Measurements from ENCODE around the gene PHACTR4.
"Not testable (repeated sequence)": the region's sequence is repeated elsewhere in the genome, so short reads cannot be mapped to it uniquely, and the experiment has no call there.

PHACTR4 gene

DNA sequence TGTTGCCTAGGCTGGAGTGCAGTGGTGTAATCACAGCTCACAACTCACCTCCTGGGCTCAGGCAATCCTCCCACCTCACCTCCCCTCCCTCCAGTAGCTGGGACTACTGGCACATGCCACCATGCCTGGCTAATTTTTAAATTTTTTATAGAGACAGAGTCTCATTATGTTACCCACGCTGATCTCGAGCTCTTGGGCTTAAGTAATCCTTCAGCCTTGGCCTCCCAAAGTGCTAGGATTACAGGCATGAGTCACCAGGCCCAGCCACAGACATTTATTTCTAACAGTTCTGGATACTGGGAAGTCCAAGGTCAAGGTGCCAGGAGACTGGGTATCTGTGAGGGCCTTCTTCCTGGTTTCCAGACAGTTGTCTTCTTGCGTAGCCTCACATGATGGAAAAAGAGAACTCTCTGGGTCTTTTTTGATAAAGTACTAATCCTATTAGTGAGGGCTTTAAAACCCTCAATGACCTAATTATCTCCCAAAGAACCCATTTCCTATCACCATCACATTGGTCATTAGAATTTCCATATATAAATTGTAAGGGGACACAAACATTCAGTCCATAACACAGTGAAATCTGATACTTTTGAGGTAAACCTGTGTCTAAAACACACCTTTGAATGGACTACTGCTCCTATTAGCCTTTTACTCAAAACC is 67.9 kb downstream of the PHACTR4 start:
- no peak for DNase-seq (ENCODE audit: low spot score)

DNA sequence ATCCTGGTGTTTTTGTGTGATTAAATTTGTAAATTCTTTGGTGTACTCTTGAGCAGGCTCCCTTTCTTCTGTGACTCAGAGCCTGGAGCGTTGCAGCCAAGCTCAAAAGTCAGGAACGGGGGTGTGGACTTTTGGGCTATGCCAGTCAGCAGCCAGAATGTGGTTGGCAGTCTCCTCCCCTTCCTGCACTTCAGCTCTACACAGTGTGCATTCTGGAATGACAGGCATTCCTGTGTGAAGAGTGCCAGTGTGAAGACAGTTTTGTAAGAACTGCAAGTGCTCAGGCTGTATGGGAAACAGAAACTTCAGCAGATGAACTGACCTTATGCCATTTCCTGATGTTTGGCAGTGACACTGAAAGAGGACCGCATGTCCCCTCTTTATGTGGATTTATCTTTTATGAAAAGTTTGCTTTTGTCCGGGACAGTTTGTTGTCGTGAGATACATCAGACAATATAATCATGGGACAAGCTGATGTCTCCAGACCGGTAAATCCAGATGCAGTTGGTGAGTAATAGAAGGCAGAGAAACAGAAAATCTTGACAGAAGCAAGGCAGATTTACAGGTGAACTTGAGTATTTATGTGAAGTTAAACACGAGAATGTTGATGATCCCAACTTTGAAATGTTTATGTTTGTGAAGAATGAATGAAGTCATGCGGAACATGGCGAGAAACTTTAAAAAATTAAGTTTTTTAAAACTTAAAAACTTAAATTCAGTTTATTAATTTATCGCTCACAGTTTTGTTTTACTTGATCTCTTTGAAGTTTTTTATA is 68.6 kb downstream of the PHACTR4 start:
- DNase-seq (ENCODE audit: low spot score) = peak; percentile 69

DNA sequence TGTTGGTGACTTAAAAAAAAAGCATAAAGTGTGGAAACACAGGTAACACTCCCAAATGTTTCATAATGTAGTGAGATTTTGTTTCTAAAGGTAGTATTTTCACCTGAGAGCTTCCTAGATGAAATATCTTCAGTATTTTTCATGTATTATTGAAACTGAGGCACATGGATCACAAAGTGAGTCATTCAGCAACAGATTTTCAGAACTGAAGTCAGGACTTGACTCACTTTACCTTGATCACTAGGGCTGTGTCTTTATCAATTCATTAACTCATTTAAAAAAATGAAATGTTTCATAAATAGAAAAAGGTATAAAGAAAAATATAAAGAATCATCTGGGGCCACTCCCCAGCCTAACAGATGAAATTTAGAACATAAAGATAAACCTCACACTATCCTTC is 69.8 kb downstream of the PHACTR4 start:
- no peak for DNase-seq (ENCODE audit: low spot score)

DNA sequence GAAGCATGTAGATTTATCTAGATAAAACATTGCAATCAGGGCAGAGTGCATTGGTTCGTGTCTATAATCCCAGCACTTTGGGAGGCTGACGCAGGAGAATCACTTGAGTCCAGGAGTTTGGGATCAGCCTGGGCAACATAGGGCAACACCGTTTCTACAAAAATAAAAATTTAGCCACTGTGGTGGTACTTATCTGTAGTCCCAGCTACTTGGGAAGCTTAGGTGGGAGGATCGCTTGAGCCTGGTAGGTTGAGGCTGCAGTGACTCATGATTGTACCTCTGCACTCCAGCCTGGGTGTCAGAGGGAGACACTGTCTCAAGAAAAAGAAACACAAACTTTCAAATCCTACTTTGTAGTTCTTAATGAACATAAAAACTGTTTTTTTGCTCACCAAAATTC is 72.1 kb downstream of the PHACTR4 start:
- DNase-seq (ENCODE audit: low spot score) = no peak

DNA sequence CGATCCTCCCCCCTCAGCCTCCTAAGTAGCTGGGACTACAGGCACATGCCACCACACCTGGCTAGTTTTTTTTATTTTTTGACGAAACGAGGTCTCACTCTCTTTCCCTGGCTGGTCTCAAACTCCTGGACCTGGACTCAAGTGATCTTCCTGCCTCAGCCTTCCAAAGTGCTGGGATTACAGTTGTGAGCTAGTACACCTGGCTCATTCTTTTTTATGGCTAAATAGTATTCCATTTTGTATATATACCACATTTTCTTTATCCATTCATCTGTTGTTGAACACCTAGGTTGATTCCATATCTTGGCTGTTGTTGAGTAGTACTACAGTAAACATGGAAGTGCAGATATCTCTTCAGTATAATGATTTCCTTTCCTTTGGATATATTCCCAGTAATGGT is 74.0 kb downstream of the PHACTR4 start:
- DNase-seq (ENCODE audit: low spot score) = no peak

DNA sequence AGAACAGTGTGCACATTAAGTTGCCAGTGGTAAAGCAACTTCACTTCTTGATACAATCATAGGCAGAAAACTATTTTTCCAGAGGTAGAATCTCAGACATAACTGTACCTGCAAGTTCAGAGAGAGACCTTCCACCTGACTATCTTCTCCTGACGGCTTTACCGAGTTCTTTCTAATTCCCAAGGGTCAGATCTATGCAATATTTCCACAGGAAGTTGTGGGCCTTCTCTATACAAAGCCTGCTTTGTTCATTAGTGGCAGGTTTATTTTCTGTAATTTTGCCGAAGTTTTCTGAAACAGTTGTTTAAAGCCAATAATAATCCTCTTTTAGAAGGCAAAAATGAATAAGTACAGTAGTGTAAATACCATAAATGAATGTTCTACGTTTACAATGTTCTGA is 78.1 kb downstream of the PHACTR4 start:
- DNase-seq (ENCODE audit: low spot score) = no peak

DNA sequence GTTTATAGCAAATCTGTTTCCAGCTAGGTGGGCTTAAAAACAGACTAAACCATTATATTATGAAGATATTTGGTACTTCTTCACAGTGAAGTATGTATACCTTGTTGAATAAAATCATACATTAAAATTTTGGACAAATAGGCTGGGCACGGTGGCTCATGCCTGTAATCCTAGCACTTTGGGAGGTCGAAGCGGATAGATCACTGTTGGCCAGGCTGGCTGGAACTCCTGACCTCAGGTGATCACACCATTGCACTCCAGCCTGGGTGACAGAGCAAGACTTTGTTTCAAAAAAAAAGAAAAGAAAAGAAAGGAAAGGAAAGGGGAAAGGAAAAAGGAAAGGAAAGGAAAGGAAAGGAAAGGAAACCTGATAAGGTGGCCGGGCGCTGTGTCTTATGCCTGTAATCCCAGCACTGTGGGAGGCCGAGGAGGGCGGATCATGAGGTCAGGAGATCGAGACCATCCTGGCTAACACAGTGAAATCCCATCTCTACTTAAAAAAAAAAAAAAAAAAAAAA is 78.6 kb downstream of the PHACTR4 start:
- DNase-seq (ENCODE audit: low spot score) = not testable (repeated sequence)

DNA sequence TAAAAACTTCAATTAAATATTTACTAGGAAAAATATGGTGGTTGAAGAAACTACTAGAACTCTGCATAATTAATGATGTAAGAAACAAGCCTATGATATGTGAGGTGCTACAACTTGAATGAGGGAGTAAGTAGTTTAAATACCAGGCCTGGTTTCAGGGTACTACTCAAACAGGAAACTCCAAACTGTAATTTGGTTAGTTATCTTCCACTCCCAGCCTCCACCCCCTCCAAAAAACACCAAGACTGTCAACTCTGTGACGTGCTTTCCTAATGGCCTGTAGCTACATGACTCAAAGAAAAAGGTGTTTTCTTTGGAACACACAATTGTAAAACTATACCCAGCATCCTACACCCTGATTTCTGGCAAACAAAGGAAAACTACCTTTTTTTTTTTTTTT is 80.4 kb downstream of the PHACTR4 start:
- DNase-seq (ENCODE audit: low spot score) = no peak

DNA sequence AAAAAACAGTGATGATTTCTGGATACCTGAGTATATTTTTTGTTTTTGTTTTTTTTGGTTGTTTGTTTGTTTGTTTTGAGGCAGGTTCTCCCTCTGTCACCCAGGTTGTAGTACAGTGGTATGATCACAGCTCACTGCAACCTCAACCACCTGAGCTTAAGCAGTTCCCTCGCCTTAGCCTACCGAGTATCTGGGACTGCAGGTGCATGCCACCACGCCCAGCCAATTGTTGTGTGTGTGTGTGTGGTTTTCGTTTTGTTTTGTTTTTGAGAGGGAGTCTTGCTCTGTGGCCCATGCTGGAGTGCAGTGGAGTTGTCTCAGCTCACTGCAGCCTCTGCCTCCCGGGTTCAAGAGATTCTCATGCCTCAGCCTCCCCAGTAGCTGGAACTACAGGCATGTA is 81.0 kb downstream of the PHACTR4 start:
- DNase-seq (ENCODE audit: low spot score) = no peak

DNA sequence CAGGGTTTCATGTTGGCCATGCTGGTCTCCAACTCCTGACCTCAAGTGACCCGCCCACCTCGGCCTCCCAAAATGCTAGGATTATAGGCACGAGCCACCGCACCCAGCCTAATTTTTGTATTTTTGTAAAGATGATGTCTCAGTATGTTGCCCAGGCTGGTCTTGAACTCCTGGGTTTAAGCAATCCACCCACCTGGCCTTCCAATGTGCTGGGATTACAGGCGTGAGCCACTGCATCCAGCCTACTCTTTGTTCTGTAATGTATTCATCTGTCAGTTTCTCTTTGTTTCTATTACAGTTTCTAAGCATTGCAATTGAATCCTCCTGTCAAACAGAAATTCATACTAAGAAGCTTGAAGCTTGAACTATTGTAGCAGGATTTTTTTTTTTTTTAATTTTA is 81.5 kb downstream of the PHACTR4 start:
- DNase-seq (ENCODE audit: low spot score) = no peak

DNA sequence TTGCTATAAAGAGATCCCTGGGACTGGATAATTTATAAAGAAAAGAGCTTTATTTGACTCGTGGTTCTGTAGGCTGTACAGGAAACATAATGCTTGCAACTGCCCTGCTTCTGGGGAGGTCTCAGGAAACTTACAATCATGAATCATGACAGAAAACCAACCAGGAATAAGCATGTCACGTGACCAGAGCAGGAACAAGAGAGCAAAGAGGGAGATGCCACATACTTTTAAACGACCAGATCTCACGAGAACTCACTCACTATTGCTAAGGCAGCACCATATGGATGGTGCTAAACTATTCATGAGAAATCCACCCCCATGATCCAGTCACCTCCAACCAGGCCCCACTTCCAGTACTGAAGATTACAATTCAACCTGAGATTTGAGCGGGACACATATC is 86.5 kb downstream of the PHACTR4 start:
- no peak for DNase-seq (ENCODE audit: low spot score)

DNA sequence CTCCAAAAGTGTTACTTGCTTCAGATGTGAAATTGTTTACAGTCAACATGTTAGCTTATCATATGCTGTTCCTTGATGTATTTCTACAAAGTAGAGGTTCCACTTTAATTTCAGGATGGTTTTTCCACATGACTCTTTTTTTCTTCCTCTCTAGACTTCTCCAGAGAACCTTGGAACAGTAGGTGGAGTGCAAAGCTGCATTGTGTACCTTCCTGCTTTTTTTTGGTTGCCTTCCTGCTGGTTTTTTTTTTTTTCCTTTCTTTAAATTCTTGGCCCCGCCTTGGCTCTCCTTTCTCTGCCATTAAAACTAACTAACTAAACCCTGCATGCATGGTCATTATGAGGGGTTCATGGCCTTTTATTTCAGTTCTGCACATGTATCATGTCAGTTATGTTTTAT is 88.1 kb downstream of the PHACTR4 start:
- DNase-seq (ENCODE audit: low spot score) = no peak

DNA sequence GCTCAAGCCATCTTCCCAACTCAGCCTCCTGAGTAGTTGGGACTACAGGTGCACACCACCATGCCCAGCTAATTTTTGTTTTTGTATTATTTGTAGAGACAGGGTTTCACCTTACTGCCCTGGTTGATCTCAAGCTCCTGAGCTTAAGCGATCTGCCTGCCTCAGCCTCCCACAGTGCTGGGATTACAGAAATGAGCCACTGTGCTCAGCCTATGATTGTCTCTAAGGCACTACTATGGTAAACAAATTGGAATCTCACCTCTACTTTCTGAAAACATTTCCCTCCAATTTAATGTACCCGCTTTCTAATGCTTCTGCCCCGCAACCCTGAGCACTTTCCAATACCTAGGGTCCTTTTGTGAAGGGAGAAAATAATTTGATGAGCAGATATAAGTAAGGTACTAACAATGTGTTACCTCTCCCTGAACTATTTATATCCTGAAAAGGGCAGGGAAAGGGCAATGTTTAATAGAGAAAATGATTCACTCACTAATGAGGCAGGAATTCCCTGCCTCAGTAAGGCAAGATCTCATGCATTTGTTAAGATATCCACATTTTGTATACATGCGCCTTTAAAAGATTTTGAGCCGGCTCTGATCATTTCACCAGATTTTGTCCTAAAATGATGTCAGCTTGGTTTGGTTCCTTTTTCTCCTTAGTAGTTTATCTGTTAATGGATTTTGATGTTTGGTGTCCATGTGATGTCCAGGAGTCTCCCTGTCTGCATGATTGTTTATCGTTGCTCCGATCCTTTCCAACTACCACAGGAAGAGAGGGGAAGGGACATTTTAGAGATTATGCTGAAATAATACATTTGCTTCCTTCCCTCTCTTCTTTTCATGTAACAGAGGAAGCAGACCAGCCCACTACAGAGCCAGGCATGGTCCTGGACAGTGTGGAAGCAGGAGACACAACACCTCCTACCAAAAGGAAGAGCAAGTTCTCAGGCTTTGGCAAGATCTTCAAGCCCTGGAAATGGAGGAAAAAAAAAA is 89.0 kb downstream of the PHACTR4 start:
- no peak for DNase-seq (ENCODE audit: low spot score)

DNA sequence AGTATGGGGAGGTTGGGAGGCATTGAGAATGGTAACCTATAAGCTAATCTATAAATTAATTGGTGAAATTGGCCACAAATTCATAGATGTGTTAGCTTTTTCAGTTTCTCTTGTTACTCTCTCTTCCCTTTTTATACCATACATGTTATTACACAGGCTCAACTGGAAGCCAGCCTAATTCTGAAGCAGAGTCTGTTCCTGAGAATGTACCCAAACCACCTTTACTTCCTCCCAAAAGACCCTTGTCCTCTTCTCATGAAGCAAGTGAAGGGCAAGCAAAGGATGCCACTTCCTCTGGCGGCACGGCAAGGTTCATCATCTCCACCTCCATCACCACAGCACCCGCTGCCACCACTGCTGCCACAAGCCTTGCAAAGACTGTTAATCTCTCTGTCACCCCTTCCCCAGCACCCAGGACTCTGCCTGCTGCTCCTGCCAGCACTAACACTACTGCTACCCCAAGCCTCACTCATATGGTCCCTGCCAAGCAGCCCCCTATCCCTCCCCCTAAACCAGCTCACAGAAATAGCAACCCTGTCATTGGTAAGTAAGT is 96.8 kb downstream of the PHACTR4 start:
- DNase-seq (ENCODE audit: low spot score) = no peak

DNA sequence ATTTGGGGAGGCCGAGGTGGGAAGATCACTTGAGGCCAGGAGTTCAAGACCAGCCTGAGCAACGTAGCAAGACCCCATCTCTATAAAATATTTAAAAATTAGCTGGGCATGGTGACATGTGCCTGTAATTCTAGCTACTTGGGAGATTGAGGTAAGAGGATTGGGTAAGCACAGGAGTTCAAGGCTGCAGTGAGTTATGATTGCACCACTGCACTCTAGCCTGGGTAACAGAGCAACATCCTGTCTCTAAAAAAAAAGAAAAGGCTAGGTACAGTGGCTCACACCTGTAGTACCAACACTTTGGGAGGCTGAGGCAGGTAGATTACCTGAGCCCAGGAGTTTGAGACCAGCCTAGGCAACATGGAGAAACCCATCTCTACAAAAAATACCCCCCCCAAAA is 100.6 kb downstream of the PHACTR4 start:
- no peak for DNase-seq (ENCODE audit: low spot score)

DNA sequence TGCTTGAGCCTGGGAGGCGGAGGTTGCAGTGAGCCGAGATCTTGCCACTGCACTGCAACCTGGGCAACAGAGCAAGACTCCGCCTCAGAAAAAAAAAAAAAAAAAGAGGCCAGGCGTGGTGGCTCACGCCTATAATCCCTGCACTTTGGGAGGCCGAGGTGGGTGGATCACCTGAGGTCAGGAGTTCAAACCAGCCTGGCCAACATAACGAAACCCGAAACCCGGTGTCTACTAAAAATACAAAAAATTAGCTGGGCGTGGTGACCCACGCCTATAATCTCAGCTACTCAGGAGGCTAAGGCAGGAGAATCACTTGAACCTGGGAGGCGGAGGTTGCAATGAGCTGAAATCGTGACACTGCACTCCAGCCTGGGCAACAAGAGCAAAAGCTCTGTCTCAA is 110.0 kb downstream of the PHACTR4 start:
- DNase-seq (ENCODE audit: low spot score) = not testable (repeated sequence)

DNA sequence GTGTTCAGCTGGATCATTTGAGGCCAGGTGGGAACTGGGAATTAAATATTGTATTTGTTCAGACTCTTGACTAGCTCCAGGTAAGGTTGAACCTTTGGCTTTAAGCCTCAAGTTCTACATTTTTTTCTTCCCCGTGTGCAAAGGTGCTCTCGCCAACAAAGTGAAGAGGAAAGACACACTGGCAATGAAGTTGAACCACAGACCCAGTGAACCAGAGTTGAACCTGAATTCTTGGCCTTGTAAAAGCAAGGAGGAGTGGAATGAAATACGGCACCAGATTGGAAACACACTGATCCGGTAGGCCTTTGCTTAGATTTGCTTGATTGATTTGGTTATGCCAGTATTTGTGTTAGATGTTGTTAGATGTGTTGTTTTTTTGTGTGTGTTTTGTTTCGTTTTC is 110.8 kb downstream of the PHACTR4 start:
- DNase-seq (ENCODE audit: low spot score) = no peak

DNA sequence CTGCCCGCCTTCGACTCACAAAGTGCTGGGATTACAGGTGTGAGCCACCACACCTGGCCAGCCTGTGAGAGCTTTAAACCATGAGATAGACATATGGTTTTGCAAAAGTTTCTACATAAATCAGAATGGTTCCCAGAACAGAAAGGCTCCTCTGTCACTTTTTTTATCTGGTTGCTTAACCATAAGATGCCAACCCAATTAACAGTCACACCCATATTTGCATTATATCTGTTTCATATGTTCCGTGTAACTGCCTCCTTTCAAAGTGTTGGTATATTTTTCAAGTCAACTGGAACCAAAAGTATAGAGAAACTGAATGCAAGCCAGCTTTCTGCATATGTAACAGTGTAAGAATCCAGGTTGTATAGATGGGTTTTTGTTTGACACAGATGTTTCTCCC is 112.6 kb downstream of the PHACTR4 start:
- no peak for DNase-seq (ENCODE audit: low spot score)

DNA sequence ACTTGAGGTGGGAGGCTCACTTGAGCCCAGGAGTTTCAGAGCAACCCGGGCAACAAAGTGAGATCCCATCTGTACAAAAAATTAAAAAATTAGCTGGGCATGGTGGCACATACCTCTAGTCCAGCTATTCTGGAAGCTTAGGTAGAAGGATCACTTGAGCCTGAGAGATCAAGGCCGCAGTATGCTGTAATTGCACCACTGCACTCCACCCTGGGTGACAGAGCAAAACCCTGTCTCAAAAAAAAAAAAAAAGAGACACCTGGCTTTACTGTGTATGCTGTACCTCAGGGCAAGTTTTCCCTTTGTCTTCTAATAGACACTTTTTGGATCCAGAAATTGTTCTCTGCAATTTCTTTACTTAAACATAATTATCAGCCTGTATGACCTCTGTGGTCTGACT is 113.2 kb downstream of the PHACTR4 start:
- DNase-seq (ENCODE audit: low spot score) = no peak

DNA sequence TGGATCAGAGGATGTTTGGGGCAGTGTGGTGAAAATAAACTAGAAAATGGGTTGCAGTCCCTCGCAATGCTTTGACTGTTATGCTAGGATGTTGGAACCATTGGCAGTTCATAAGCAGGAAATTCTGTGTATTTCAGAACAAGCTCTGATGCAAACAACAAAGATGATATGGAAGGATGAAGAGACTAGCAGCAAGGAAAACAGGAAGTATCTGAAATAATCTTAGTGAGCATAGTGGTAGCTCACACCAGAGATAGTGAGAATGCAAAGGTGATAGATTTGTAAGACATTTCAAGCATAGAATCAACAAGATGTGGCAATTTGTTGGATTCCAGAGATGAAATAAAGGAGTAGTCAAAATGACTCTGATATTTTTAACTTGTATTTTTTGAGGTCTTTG is 125.2 kb downstream of the PHACTR4 start:
- DNase-seq (ENCODE audit: low spot score) = no peak

DNA sequence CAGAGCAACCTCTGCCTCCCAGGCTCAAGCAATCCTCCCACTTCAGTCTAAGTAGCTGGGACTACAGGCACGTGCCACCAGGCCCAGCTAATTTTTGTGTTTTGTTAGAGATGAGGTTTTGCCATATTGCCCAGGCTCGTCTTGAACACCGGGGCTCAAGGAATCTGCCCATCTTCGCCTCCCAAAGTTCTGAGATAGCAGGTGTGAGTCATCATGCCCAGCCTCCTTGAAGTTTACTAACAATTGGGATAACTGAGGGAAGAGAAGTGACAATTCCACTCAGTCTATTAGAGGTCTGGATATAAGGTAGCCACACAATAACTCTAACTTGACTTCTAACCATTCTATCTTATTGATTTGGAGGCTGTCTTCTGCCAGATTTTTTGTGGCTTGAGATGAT is 130.0 kb downstream of the PHACTR4 start:
- no peak for DNase-seq (ENCODE audit: low spot score)

DNA sequence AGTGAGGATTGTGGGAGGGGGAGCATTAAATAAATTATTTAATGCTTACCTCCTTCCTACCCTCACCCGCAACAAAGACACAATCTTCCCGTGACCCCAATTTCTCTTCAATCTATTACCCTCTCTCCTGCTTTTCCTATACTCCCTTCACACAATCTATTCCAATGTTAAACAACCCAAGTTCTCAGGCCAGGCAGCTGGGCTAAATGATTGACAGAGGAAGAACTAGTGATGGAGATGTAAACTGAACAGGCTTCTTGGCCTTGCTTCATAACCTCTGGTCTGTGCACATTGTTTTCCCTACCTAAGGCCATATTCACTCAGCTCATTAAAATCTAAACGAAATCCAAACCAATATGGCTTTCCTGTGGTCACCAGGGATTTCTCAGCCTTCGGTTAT is 132.4 kb downstream of the PHACTR4 start:
- DNase-seq (ENCODE audit: low spot score) = no peak
